HG03460 (cell line): Measurements from ENCODE around the gene SMOC1.

Experiments
- ATAC-seq: cut with Tn5 transposase; IDR thresholded peaks from one replicate; pipeline ENCODE4 v1.9.1; 2021; ENCODE audit not compliant: unreplicated experiment

The SMOC1 gene

GRCh38 chr14:70032016-70032415 is 152.8 kb downstream of the SMOC1 start:
- no peak for ATAC-seq

DNA sequence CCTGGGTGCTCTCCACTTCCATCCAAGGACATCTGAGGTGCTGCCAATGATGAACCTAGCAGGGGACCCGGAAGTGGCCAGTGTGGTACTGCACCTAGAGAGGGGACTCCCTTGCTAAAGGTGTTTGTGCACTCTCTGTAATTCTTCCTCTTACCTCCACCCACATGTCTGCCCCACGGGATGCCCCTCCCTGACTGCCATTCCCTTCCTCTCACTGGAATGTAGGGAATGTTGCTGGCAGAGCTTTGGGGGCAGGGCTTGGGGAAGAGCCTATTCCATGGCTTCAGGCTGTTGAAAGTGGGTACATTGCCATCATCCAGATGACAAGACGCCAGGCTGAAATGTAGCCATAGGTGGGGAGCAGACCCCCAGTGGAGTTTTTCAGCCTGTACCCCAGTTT is 153.2 kb downstream of the SMOC1 start:
- ATAC-seq, result no peak

DNA sequence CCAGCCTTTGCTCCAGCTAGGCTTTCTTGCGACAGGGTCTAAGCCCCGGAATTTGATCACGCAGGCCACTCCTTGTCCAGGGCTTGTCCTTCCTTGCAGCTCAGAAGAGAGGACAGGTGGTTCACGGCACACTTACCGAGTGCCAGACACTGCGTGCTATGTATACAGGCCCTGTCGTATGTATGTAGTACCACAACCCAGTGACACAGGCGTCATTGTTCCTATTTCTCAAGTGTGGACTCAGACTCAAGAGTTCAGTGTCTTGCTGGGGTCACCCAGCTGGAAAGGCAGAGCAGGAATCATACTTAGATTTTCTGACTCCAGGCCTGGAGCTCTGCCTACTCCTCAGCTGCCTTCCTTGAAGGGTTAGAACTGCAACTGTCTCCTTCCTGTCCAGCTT is 153.9 kb downstream of the SMOC1 start:
- no peak for ATAC-seq

- ATAC-seq, result no peak
These were observed 154.3 kb downstream of the SMOC1 start for GRCh38 chr14:70033561-70033960.

DNA sequence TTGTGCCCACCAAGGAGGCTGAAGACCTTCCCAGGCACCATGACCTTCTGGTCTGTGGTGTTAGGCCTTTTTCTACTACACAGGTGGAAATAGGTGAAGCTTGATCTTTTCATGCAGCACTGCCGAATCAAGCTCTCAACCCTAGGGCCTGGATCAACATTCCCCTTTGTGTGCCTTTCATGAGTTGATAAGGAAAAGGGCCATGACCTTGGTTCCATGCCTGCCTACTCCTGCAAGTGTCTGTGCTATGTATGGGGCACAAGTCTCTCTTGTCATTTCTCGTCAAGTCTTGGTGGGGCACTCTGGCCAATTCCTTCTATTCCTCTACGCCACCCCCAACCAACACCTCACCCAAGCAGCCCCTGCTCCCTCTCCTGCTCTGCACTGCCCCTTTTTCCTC is 155.0 kb downstream of the SMOC1 start:
- no peak for ATAC-seq

GRCh38 chr14:70036665-70037064 is 157.4 kb downstream of the SMOC1 start:
- no peak for ATAC-seq

DNA sequence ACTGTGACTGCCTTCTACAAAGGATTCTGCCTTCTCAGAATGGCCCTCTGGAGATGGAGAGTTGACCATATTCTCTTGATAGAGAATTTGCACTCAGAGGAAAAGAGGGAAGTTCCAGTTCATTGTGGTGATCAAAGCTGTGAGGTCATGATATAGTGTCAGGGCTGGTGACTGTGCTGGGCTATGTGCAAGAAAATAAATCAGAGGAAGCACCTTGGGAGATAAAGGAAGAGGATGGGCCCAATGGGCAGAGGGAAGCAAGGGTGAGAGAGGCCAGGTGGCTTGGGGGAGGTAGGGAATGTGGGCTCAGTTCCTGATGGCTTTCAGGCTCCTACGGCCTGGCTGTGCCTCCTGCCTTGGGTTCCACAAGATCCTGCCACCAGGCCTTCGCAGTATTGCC is 163.8 kb downstream of the SMOC1 start:
- ATAC-seq, result no peak

DNA sequence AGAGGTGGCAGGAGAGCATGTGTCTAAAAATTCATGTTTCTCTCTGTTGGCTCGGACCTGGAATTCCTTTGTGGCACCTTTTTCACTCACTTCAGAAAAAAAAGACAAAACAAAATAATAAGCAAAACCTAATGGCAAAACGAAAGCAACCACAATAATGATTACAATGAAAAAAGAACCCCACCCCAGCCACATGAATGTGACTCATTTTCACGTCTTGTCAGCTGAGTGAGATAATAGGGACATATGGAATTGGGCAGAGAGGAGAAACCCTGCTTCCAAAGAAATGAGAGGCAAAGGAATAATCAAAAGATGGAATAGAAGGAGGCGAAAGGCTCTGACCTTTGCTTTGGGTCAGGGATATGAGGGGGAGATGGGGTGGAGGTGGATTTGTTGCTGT is 166.1 kb downstream of the SMOC1 start:
- no peak for ATAC-seq

GRCh38 chr14:70045844-70046535 is 166.8 kb downstream of the SMOC1 start:
- no peak for ATAC-seq

DNA sequence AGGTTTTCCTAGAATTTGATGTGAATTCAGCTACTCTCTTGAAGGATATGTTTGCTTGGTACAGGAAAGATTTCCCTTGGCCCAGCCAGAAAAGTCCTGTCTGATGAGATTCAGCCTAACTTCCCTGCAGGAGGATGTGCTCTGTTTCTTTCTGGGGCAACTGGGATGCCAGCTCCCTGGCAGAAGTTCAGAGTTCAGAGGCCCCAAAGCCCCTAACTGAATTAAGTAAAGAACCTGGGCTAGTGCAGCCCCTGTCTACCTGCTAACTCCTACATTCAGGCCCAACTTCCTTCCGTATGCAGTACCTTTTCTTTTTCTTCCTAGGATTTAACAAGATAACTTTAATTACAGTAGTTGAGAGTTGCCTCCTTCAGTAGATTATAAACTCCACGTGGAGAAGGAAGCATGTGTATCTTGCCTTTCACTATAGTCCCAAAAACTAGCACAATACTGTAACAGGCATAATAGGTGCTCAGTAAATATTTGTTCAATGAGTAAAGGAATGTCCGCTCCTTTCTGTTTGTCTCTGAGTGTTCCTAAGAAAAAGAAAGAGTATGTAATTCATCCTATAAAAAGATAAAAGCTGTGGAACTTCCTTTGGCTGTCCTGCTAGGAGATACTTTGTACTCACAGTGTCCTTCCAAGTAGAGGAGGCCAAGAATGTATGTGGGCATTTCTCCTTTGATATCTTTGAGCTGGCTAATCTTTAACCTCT is 168.5 kb downstream of the SMOC1 start:
- no peak for ATAC-seq

DNA sequence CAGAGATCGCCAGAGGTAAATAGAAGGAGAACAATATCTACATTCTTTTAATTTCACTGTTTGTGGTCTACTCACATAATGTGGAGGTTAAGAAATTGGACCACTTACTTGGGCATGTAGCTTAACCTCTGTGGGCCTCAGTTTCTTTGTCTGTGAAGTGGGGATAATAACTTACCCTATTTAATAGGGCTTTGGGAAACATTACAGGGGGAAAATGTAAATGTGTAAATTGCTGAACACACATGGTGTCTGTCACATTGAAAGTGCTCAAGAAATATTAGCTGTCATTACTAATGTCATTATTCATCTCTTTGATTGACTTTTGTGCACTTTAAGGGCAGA is 169.1 kb downstream of the SMOC1 start:
- no peak for ATAC-seq

DNA sequence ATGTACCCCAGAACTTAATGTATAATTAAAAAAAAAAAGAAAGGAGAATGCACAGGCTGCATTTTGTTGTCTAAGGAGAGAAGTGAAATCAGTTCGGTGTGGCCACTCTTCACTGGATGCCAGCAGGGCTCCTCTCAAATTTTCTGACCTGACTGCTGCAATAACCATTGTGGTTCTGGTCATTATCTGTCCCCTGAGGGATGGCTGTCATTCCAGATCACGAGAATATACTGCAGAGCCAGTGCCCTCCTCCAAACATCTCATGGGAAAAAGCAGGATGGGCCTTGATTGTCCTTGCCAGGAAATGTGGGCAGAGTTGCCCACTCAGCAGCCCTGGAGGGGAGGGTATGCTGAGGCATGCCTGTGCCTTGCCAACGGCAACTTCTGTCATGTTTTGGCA is 170.4 kb downstream of the SMOC1 start:
- no peak for ATAC-seq

- no peak for ATAC-seq
These were observed 170.9 kb downstream of the SMOC1 start for GRCh38 chr14:70050136-70050535.

DNA sequence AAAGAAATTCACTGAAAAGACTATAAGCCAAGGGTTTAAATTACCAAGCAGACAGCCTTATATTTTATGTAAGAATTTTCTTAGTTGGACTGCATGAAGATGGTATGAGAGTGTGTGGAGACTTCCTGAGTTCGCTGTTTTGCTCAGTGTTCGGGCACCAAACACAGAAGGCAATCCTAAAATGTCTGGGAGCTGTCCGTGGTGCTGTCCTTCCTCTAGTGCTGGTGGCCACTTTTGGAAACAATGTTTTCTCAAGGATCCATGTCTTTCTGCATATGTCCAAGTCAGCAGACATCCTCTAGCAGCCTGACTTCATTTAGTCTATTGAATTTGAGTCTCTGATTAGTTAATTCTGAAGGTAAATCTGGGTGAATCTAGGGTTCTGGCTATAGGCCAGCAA is 173.8 kb downstream of the SMOC1 start:
- ATAC-seq, result no peak

GRCh38 chr14:70057519-70058136 is 178.4 kb downstream of the SMOC1 start:
- ATAC-seq, result no peak

- no peak for ATAC-seq
These were observed 180.3 kb downstream of the SMOC1 start for GRCh38 chr14:70059545-70059944.

DNA sequence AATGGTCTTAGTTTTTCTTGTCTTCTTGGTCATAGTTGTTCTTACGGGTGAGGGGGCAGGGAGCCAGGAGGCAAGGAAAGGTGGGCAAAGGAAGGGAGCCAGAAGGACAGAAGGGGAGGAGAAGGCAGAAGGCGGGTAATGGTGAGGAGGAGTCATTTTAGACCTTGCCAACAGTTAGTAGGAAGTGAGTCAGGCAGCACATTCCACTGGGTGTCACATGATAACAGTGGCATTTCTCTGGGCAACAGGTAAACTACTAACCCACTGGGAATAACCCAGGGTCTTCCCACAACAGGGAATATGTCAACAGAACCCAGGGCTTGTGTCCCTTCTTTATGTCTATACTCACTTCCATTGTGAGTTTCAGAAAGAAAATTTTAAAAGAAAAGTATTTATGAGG is 181.9 kb downstream of the SMOC1 start:
- no peak for ATAC-seq

GRCh38 chr14:70064136-70064865 is 185.1 kb downstream of the SMOC1 start:
- no peak for ATAC-seq

DNA sequence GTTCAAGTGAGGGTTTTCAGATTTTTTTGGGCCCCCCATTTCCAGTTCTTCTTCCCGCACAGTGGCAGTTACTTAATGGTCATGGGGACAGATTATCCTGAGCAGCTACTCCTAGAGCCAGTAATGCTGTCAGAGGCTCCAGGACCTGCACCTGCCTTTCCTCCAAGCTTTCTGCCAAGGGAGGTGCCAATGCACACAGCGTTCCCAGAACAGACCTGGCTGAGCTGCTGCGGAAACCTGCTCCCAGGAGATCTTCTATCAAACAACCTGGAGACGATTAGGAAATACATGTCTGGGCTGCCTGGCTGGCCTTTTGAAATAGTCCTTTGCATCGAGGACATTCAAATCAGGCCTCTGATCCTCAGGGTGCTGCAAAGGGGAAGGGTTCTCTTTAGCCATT is 188.6 kb downstream of the SMOC1 start:
- no peak for ATAC-seq

GRCh38 chr14:70069186-70069585 is 190.0 kb downstream of the SMOC1 start:
- ATAC-seq, result no peak

GRCh38 chr14:70073924-70074566 is 194.8 kb downstream of the SMOC1 start:
- no peak for ATAC-seq
